ENCODE results near the gene WDR4. TPM values are rescaled to one million over a fixed set of nuclear protein-coding genes. Genes with fewer than 3 reads are reported as not detected.

The WDR4 gene
- polyA plus RNA-seq, 1 of the 3 experiments (the other 2 are of a cell fraction), result 26.5 TPM

DNA sequence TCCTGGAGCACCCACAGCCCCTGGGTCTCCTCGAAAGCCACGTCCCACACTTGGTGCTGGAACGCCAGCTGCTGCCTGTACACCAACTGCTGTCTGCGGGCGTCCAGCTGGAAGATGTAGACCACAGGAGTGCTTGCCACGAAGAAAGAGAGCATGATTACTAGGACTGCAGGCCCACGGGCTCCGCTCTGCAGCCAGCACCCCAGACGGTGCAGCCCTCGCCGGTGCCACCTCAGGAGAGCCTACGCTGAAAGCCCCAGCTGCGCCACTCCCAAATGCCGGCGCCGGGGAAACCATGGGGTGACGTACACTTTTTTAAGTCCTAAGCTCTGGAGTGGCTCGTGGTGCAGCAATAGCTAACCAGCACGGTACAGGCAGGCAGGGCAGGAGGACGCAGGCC is 25.7 kb downstream of the WDR4 start:
- CTCF ChIA-PET, result interaction anchor here (0.9 kb wide), 1 partner anchor 201 kb away, joined by 3 read pairs; no protein-coding TSS in a partner anchor
- Histone ChIP-seq H3F3A (replicated peaks; ENCODE audit: insufficient read depth) (no peaks in the 10 kb centered on the region), H3K79me2 (ENCODE audit: insufficient read depth) (0 out of 2 replicates have a peak, but pooled peaks cover 6% of the 10 kb centered on the region), H3K9ac (no peak overlapping the region), H4K20me1 (ENCODE audit: insufficient read depth) (peaks cover 3% of the 10 kb centered on the region; the same call in 1 of the 2 replicates), H3K27ac (ENCODE audit: low read depth in 2 of 2, low read length in 1 of 2) (no peak overlapping the region), H3K9me2 (no peaks in the 10 kb centered on the region), H3K9me3 (no peaks in the 10 kb centered on the region), H3K4me3 (ENCODE audit: low read depth in 2 of 2, low read length in 1 of 2) (no peak overlapping the region), H3K4me1 (ENCODE audit: control insufficient read depth in 1 of 2, insufficient read depth in 2 of 2, low read depth in 1 of 2, low read length in 1 of 2) (no peaks in the 10 kb centered on the region), H2AFZ (ENCODE audit: low read depth) (no peak overlapping the region), H3K4me2 (no peak overlapping the region), H3K27me3 (ENCODE audit: insufficient read depth) (no peaks in the 10 kb centered on the region), H3K36me3 (replicated peaks in 1 of 2; ENCODE audit: control insufficient read depth in 1 of 2, insufficient read depth in 2 of 2, low read length in 1 of 2) (peaks cover 9 to 89% of the 10 kb centered on the region in 2 experiments)
- POLR2A ChIA-PET, result no interaction called here
- no peak for DNase-seq
- 96% methylated on average over 16 of the region's 20 CpGs for WGBS (ENCODE audit: low lambda C conversion rate)
- TF ChIP-seq NRF1 (IDR thresholded peaks at IDR 0.05; ENCODE audit: low read depth, low read length), result no peak
- TF ChIP-seq, protein P1, sequence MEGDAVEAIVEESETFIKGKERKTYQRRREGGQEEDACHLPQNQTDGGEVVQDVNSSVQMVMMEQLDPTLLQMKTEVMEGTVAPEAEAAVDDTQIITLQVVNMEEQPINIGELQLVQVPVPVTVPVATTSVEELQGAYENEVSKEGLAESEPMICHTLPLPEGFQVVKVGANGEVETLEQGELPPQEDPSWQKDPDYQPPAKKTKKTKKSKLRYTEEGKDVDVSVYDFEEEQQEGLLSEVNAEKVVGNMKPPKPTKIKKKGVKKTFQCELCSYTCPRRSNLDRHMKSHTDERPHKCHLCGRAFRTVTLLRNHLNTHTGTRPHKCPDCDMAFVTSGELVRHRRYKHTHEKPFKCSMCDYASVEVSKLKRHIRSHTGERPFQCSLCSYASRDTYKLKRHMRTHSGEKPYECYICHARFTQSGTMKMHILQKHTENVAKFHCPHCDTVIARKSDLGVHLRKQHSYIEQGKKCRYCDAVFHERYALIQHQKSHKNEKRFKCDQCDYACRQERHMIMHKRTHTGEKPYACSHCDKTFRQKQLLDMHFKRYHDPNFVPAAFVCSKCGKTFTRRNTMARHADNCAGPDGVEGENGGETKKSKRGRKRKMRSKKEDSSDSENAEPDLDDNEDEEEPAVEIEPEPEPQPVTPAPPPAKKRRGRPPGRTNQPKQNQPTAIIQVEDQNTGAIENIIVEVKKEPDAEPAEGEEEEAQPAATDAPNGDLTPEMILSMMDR (IDR thresholded peaks at IDR 0.05), result no peak
- TF ChIP-seq, protein P2, sequence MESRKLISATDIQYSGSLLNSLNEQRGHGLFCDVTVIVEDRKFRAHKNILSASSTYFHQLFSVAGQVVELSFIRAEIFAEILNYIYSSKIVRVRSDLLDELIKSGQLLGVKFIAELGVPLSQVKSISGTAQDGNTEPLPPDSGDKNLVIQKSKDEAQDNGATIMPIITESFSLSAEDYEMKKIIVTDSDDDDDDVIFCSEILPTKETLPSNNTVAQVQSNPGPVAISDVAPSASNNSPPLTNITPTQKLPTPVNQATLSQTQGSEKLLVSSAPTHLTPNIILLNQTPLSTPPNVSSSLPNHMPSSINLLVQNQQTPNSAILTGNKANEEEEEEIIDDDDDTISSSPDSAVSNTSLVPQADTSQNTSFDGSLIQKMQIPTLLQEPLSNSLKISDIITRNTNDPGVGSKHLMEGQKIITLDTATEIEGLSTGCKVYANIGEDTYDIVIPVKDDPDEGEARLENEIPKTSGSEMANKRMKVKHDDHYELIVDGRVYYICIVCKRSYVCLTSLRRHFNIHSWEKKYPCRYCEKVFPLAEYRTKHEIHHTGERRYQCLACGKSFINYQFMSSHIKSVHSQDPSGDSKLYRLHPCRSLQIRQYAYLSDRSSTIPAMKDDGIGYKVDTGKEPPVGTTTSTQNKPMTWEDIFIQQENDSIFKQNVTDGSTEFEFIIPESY (IDR thresholded peaks at IDR 0.05; ENCODE audit: borderline replicate concordance, low read depth), result no peak
- TF ChIP-seq, protein P3, sequence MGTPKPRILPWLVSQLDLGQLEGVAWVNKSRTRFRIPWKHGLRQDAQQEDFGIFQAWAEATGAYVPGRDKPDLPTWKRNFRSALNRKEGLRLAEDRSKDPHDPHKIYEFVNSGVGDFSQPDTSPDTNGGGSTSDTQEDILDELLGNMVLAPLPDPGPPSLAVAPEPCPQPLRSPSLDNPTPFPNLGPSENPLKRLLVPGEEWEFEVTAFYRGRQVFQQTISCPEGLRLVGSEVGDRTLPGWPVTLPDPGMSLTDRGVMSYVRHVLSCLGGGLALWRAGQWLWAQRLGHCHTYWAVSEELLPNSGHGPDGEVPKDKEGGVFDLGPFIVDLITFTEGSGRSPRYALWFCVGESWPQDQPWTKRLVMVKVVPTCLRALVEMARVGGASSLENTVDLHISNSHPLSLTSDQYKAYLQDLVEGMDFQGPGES (IDR thresholded peaks at IDR 0.05; ENCODE audit: low read depth, low read length), result no peak
- TF ChIP-seq, protein P4, sequence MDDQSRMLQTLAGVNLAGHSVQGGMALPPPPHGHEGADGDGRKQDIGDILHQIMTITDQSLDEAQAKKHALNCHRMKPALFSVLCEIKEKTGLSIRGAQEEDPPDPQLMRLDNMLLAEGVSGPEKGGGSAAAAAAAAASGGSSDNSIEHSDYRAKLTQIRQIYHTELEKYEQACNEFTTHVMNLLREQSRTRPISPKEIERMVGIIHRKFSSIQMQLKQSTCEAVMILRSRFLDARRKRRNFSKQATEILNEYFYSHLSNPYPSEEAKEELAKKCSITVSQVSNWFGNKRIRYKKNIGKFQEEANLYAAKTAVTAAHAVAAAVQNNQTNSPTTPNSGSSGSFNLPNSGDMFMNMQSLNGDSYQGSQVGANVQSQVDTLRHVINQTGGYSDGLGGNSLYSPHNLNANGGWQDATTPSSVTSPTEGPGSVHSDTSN (IDR thresholded peaks at IDR 0.05), result no peak
- TF ChIP-seq ELF1 (IDR thresholded peaks at IDR 0.05), result no peak
- no peak for TF ChIP-seq RXRA (IDR thresholded peaks at IDR 0.05; ENCODE audit: borderline replicate concordance, low read depth)
- TF ChIP-seq RFX5 (IDR thresholded peaks at IDR 0.05; ENCODE audit: low read length), result no peak
- TF ChIP-seq FOXJ3 (CRISPR knock-in tag; IDR thresholded peaks at IDR 0.05), result no peak
- no peak for TF ChIP-seq TCF12 (IDR thresholded peaks at IDR 0.05)
